HepG2 (cell line): Measurements from ENCODE around the gene GNAL.

ENCODE experiments used
- IRX3 ChIP-seq: sonication (generic); formaldehyde crosslinking; IDR thresholded peaks from 2 replicates; pipeline ENCODE4 v1.8.1; 2023; ENCODE audit warnings: mild to moderate bottlenecking, low read depth, missing genetic modification reagents, borderline replicate concordance
- KLF16 ChIP-seq, 2 experiments: sonication (generic) in 1 of 2; formaldehyde crosslinking in 1 of 2; IDR thresholded peaks; 2 replicates each; pipeline versions ENCODE4 v1.6.1 to v1.8.0; 2016 to 2023; ENCODE audit warnings: missing genetic modification reagents in 2 of 2, missing compliant biosample characterization in 1 of 2
- TP53 ChIP-seq: sonication (generic); formaldehyde crosslinking; conservative IDR thresholded peaks from 2 replicates; pipeline ENCODE4 v1.4.0; 2020; ENCODE audit warnings: missing genetic modification reagents
- TF ChIP-seq, protein P1 (sequence below): sonication (generic); formaldehyde crosslinking; IDR thresholded peaks from 2 replicates; pipeline ENCODE4 v1.5.0; 2020; ENCODE audit warnings: mild to moderate bottlenecking, missing genetic modification reagents, moderate library complexity

- TF ChIP-seq, protein P1, sequence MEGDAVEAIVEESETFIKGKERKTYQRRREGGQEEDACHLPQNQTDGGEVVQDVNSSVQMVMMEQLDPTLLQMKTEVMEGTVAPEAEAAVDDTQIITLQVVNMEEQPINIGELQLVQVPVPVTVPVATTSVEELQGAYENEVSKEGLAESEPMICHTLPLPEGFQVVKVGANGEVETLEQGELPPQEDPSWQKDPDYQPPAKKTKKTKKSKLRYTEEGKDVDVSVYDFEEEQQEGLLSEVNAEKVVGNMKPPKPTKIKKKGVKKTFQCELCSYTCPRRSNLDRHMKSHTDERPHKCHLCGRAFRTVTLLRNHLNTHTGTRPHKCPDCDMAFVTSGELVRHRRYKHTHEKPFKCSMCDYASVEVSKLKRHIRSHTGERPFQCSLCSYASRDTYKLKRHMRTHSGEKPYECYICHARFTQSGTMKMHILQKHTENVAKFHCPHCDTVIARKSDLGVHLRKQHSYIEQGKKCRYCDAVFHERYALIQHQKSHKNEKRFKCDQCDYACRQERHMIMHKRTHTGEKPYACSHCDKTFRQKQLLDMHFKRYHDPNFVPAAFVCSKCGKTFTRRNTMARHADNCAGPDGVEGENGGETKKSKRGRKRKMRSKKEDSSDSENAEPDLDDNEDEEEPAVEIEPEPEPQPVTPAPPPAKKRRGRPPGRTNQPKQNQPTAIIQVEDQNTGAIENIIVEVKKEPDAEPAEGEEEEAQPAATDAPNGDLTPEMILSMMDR (CRISPR knock-in tag): no peak
- TF ChIP-seq IRX3 (CRISPR knock-in tag): no peak
- no peak for TF ChIP-seq TP53 (CRISPR knock-in tag)
- TF ChIP-seq KLF16 (CRISPR knock-in tag; IDR thresholded peaks at IDR 0.05): no peak
Measured at GRCh38 chr18:11767935-11768334, 78.9 kb downstream of the GNAL start.
